GM12875 (cell line): ENCODE results near the gene CAMKK1.

ENCODE experiments used
- H3K4me3 ChIP-seq: one replicate; pipeline ENCODE4 v1.5.1; 2011; ENCODE audit warnings: low read depth, low read length, control low read depth
- CTCF ChIP-seq: IDR thresholded peaks from 2 replicates; pipeline ENCODE4 v1.5.1; 2011; ENCODE audit warnings: low read depth, mild to moderate bottlenecking, control low read depth, inconsistent platforms, low read length, moderate library complexity, borderline replicate concordance; ENCODE audit not compliant: insufficient read depth

Gene CAMKK1

GRCh38 chr17:3815925-3816324, 76.9 kb downstream of the CAMKK1 start:
- no peak for TF ChIP-seq CTCF
- H3K4me3 ChIP-seq, result no peak overlapping the region

GRCh38 chr17:3815122-3815521, 77.7 kb downstream of the CAMKK1 start:
- H3K4me3 ChIP-seq, result no peak overlapping the region
- no peak for TF ChIP-seq CTCF

- TF ChIP-seq CTCF, result no peak
- no peak overlapping the region for H3K4me3 ChIP-seq
Observed at GRCh38 chr17:3814361-3814760, 78.5 kb downstream of the CAMKK1 start.

GRCh38 chr17:3813171-3813570, 79.7 kb downstream of the CAMKK1 start:
- H3K4me3 ChIP-seq, result no peak overlapping the region
- no peak for TF ChIP-seq CTCF

- TF ChIP-seq CTCF, result no peak
- H3K4me3 ChIP-seq, result no peak overlapping the region
Observed at GRCh38 chr17:3812771-3813170, 80.1 kb downstream of the CAMKK1 start.

- TF ChIP-seq CTCF, result no peak
Observed at GRCh38 chr17:3812284-3812683, 80.6 kb downstream of the CAMKK1 start.

More at GRCh38 chr17:3812284-3812683, 80.6 kb downstream of the CAMKK1 start:
- no peak overlapping the region for H3K4me3 ChIP-seq
